NCI-H1417 (cell line): Measurements from ENCODE around the gene MYO16.

Source experiments
- DNase-seq, 3 experiments: peaks; one replicate each; lab custom pipeline; 2025; lab: John Stamatoyannopoulos, UW

The MYO16 gene

DNA sequence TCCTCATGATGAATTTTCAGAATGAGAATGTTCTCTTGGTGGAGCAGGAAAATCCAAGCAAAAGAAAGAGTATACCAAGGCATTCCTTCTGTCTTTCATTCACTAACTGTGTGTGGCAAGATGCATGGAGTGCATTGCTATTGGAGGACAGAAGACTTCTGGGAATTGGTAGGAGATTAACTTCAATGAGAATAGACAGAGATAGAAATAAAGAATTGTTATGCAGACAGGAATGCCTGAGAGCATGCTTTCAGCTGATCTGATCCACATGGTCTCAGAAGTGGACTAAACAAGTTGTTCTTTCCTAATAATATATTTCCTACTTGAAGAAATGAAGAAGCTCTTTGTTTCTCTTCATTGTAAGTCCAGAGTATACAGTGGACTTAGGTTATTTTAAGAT lies 303.6 kb downstream of the MYO16 start:
- DNase-seq: no peak

DNA sequence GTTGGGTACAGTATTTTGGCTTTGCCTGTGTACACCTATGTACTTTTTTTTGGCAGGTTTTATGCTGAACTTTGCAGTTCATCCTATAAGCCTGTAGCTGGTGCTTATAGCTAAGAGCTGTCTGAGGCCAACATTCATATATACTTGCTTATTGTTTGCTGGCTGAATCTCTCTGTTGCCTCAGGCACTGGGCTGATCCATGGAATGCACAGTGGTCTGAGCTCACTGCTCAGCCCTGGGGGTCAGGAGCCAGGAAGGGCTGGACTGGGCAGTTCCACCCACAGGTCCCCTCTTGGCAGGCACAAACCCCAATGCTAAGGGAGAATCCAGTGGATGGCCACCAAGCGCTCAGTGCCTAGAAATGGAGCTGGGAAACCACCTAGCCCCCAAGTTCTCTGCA lies 308.7 kb downstream of the MYO16 start:
- no peak for DNase-seq

DNA sequence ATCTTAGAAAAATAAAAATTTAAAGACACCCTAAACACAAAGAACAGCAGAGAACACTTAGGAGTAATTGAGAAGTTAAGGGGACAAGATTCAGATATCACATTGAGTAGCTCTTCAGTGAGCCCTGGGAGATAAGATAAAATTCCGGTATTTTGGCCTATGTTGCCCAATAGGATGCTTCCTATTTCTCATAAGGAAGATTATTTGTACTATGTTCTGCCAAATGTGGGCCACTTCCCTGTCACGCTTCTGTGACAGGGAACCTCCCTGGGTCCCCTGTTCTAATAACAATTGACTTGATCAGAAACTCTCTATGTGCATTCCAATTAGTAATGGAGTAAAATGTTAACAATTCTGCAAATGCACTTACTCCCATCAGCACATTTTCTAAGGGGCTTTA lies 310.7 kb downstream of the MYO16 start:
- no peak for DNase-seq

DNA sequence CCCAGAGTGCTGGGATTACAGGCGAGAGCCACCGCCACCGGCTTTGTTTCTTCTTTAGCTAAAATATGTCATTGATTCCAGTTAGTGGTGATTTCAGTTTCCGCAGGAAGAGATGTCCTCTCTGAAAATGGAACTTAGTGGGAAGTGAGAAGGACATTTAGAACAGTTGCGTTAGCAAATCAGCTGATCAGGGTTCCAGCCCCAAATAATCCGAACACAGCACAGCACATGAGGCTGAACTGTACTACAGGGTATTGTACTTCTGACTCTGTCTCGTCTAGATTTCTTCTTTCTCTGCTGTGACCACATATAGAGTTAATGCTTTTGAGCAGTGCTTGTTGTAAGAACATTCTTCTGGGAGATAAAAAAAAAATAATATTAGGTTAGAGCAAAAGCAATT lies 314.4 kb downstream of the MYO16 start:
- no peak for DNase-seq

DNA sequence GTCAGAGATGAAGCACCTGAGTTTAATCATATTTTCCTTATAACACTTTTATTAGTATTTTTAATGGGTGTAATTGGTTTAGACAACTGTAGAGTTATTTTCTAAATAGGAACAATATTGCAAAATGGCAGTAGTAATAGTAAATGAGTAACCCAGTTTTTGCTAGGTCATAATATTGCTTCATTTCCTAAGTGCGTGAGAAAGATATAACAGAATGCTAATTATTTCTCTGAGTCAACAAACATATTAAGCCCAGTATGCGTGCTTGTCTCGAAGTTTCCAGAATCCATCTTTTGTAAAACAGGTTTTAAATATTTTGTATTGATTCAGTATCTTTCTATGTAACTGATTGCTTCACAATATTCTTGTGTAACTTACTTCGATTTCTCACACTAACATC lies 315.3 kb downstream of the MYO16 start:
- DNase-seq: no peak

DNA sequence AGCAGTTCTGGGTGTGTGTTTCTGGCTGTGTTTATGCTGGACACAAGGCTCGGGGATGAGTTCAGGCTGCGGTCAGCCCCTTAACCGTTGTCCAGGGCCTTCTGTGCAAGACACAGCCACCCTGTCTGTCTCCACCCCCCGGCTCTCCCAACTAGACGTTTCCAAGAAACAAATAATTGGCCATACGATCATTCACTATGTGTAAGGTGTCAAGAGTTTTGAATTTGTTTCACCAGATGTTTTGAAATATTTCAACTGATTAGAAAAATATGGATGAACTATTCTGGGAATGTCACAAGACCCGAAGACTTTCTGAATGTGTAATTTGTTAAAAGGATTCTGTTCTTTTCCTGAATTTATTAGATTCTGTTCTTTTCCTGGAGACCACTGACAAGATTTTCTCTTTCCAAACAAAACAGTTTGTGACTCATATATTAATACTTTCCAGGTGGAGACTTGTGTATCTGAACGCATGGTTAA lies 318.2 kb downstream of the MYO16 start:
- DNase-seq: no peak

DNA sequence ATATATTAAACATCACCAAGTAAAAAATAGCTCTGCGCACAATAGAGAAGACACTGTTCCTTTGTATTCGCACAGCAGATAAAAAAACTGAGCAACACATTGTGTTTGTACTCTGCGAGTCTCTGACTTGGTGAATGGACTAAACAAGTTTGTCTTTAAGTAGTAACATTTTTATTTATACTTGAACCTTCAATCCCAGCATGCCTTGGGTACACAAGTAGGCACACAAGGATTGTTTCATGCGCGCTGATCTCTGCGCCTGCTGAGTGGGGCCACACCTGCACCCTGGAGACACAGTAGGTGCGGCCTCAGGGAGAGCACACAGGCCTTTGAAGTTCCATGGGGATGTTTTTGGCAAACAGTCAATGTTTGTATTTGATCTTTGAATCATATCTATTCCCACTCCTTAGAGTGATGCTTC lies 318.9 kb downstream of the MYO16 start:
- DNase-seq: peak in 2 of 3 experiments; percentile 22 to 49

DNA sequence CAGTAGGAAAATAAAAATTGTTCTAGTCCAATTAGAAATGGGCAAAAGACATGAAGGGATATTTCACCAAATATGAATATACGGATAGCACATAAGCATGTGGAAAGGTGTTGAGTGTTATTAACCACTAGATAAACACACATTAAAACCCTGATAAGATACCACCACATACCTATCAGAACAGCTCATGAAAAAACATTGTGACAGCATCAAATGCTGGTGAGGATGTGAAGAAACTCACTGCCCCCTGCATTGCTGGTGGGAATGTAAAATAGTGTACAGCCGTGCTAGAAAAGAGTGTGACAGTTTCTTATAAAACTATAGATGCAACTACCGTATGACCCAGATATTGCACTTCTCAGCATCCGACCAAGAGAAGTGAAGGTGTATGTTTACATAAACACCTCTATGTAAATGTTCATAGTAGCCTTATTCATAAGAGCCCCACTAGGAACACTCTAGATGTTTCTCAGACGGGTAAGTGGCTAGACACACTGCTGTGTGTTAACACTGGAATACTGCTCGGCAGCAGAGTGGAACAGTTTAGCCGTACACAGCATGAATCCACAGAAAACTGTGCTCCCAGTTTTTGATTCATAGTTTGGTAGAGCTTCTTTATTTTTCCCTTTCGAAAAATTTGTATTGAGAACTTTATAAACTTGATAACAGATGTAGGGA lies 321.1 kb downstream of the MYO16 start:
- DNase-seq: no peak

DNA sequence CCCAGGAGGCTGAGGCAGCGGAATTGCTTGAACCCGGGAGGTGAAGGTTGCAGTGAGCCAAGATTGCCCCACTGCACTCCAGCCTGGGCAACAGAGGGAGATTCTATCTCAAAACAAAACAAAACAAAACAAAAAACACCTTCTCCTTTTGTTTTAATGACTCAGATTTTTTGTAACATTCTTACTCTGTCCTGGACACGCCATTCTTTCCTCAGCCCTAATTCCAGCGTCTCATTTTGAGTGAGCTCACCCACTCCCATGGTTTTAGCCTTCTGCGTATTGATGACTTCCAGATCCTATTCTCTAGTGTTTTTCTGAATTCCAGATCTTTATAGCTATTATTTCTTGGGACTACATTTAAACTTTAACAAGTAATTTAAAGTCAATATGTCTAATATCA lies 326.3 kb downstream of the MYO16 start:
- DNase-seq: no peak

DNA sequence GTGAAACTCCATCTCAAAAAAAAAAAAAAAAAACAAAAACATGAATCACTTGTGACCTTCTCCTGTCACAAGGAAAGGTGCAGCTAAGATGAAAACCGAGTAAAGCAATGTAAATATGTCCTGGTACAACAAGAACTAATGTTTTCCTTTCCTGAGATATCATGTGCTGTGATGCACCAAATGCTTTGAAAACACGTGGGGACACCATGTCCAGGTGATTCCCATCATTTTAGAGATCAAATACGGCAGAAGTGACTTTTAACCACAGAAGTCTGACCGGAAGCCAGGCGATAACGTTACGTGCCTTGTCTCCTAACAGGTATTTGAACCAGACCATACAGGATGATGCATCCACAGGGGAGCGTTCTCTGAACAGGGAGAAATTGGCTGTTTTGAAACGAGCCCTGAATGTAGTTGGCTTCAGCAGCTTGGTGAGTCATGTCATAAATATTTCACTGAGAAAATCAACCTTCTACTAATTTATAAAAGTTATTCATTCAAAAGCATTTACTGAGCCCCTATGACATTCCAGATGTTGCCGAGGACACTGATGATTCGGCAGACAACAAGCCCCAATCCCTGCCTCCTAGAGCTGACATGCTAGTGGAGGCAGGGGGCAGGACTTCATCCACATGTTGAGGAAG lies 328.1 kb downstream of the MYO16 start:
- no peak for DNase-seq

DNA sequence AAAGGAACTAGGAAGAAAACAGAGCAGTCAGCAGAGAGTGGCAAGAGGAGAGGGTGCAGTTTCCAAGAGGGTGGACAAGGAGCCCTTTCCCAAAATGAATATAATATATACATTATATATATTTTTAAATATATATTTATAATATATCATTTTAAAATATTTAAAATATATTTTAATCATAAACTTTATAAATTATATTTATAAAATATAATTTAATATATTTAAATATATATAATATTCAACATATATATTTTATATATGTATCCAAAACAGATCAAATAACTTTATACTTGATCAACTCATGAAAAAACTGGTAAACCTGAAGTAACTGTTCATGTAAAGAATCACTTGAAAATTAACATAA lies 328.6 kb downstream of the MYO16 start:
- DNase-seq: no peak

DNA sequence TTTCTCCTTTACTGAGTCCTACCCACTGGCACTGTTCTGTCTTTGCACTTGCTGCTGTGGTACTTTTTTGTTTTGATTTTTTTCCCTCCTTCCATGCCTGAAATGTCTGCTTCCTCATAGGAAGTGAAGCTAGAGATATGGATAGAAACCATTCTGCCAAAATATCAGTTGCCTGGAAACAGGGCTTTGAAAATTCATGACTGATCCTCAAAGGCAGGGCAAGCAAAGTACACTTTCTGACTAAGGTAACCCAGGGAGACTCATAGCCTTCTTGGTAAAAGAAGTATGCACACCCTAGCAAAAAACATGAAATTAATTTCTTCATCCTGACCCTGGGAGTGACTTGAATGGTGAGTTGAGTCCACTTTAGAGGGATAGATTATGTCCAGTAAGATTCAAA lies 329.8 kb downstream of the MYO16 start:
- DNase-seq: no peak

DNA sequence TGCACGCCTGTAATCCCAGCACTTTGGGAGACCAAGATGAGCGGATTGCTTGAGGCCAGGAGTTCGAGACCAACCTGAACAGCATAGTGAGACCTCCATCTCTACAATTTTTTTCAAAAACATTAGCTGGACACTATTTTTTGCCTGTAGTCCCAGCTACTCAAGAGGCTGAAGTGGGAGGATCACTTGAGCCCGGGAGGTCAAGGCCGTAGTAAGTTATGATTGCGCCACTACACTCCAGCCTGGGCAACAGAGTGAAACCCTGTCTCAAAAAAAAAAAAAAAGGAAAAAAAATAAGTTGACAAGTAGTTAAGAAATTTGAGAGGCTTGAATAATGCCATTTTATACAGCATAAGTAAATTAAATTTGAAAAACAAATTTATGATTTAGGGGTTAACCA lies 330.6 kb downstream of the MYO16 start:
- no peak for DNase-seq

DNA sequence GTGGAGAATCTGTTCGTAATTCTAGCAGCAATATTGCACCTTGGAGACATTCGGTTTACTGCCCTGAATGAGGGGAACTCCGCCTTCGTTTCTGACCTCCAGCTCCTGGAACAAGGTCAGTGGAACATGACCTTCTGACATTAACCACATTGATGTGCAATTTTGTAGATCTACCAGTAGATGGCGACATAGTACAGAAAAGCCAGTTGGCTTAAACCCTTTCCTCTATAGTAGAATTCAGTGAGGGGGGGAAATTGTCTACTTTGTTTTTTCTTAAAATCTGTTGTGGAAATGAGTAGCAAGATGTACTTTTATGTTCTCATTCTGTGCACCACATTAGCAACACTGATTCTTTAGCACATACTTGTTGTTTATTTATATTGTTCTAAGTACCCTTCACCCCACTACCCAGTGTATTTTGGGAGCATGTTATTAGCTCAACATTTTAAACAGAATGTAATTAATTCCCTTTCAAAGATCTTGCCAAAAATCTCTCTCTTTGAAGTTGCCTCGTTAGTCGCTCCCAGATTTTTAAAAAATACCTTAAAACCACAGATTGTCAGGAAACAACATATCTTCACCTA lies 332.2 kb downstream of the MYO16 start:
- DNase-seq: peak; percentile 48 to 86 (median 83)

DNA sequence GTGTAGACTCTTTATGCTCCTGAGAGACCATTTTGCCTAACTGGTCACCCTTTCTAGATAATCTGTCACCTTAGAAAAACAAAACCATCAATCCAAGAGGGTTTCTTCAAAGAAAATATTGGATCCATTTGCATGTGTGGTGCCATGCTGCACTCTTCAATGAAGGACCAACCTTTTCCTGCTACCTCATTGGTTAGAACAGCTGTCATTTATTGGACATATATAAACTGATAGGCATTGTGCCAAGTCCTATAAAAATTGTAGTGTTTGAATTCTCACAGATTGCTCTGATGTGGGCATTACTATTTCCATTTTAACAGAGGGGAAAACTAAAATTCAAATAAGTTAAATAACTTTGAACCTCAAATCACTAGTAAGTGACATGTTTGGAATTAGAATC lies 333.2 kb downstream of the MYO16 start:
- DNase-seq: peak in 1 of 3 experiments; percentile 38

DNA sequence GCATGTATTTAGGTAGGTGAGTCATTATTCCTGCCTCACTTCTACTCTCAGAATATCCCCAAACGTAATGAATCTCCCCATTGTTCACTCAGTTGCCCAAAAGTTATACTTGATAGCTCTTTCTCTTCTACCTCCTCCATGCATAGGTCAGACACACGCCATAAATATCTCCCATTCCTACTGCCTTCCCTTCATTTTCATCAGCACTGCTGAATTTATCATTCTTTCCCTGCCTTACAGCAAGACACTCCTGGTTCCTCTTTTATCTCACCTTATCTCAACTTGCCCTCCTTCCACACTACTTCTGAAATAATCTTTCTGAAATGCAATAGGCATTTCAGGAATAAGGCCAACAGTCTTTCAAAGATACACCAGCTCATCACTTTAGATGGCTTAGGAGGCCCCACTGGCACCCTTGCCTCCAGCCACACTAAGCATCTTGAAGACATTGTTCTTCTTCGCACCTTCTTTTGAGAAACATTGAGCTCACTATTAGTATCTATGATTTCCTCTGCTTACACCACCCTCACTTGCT lies 333.9 kb downstream of the MYO16 start:
- DNase-seq: no peak

DNA sequence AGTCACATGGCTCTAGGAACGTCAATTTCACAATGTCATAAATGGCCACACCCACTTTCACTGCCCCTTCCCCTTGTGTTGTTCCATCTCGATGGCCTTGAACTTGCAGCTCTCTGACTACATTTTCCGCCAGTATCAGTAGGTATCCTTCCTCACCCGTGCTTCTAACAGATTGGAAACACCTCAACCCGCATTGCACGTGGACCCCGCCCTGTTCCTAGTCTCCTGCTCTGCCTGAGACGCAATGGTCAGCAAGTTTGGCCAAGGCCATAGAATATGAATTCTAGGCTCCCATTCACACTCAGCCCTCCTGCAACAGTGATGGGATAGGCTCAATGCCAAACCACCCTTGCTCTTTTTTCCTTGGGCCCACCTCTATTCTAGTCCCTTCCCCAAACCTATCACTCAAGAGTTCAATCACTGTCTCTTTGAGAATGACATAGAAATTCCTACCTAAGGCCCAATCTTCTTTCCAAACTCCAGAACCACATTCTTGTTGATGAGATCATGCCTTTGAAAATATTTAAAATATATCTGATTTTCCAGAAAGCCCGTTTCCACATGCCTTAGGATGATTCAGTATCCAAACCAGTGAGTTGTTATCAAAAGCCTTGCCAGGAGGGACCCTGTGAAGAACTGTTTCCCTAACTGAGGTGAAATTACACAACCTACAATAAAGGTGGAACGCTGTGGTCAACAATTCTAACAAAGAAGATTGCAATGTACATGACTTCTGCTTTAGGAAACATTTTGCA lies 334.6 kb downstream of the MYO16 start:
- no peak for DNase-seq

DNA sequence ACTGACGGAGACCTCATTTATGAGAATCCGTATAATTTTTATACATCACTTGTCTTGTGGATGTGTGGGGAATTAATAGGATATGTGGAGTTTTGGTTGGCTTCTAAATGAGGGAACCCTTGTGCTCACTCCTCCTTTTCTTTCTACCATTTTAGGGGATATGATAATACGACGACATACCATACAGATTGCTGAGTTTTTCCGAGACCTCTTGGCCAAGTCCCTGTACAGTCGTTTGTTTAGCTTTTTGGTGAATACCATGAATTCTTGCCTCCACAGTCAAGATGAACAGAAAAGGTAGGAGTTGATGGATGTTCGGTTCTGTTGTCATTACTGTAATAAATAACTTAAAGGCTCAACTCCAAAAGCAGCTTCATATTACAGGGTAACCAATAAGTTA lies 335.2 kb downstream of the MYO16 start:
- no peak for DNase-seq

DNA sequence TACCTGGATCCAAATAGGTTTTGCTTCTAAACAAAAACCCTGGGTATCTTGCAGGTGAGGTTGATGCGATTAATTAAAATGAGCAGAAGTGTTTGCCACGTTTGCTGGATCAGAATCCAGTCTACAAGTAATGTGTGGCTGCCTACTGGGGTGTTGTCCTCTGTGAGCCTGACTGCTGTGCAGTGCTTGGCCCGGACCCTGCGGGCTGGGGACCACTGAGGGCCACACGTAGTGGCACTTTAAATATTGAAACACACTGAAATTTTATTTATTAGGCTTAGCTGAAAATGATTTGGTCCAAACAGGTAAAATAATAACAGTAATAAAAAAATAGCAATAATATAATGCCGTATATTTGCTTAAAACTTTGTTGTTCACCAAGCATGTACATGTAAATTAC lies 338.0 kb downstream of the MYO16 start:
- DNase-seq: no peak

DNA sequence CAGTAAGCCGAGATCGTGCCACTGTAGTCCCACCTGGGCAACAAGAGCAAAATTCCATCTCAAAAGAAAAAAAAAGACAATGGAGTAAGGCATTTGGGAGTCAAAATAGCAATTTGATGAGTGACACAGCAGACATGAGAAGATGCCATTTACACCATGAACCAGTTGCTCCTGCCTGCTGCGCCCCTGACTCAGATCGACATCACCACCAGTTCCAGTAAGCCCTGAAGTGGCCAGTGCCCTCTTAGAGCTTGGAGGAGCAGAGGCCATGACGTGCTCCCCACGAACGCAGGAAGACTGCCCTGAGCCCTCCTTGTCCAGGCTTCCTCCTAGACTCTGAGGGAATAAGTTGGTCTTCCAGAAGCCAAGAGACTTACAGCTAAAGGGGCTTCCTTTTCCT lies 339.2 kb downstream of the MYO16 start:
- no peak for DNase-seq

DNA sequence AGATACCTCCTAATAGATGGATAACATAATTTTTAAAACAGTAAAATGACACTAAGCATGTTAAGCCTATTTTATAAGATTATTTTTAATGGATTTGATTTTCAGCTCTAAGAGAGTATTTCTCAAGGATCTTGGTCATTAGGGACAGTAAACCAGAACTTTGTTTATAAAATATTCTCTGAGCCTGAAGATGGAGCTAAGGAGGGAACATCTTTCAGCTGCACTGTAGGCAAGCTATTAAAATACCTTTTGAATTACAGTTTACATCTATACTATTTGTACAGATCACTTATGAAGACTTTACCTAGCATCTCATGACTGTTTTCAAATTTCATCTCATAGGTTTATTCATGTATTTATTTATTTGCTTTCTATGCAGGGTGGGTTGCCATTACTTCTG lies 345.3 kb downstream of the MYO16 start:
- DNase-seq: no peak

DNA sequence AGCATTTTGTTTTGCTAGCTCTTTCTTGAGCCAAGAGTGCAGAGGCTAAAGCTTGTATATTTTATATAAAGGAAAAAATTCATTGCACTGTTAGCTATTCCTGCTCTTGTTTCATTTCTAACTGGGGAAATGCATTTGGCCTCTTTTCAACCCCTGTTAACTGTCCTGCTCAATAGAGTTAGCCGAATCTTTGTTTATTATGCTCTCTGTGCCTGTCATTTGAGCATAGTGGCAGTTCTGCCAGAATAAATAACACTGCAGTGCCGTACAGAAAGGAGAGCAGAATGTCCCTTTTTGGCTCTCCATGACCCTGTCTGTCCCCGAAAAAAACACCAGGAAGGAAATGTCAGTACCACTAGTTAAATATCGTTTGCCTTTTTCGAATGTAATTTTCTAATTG lies 350.8 kb downstream of the MYO16 start:
- no peak for DNase-seq

DNA sequence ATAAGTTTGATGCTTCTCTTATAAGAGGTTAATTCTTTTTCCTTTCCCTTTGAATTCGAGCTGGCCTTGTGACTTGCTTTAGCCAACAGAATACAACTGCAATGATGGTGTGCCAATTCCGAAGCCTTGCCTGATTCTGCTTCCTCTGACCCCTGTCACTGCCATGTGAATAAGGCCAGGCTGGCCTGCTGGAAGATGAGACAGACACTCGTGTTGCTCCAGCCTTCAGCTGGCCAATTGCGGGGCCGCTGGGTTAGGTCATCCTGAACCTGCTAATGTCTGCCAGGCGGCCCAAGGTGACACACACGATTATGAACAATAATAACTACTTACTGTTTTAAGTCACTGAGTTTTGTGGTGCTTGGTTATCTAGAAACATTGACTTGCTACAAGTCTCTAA lies 352.0 kb downstream of the MYO16 start:
- no peak for DNase-seq
